ENCODE measurements around the gene OPCML.

OPCML gene

DNA sequence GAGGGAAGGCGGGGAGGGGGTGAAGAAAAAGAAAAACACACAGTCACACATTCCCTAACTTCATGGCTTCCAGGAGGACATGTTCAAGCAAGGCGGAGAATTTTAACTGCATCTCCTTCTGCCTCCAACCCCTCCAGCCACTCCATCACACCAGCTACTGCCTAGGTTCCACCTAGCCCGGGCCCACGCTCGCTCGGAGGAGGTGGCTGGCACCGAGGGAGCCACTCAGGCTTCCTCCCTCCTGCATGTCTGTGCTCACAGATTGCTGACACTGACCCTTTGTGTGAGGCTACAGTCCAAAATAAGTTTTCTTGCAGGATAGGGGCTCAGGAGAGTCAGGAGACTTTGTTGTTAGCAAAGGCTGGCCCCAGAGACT, 9.4 kb upstream of the OPCML start:
- H3K36me3 ChIP-seq (ENCODE audit: control insufficient read depth, insufficient read depth, low read length) = no peaks in the 10 kb centered on the region
- H3K4me3 ChIP-seq (ENCODE audit: insufficient read depth, low read depth, low read length) = no peak overlapping the region
- peaks cover 31% of the 10 kb centered on the region for H3K4me1 ChIP-seq (ENCODE audit: control insufficient read depth, insufficient read depth, low read length)
- H3K27ac ChIP-seq (ENCODE audit: insufficient read depth, low read depth, low read length, poor library complexity, severe bottlenecking) = no peak overlapping the region
- no peaks in the 10 kb centered on the region for H3K9me3 ChIP-seq (ENCODE audit: control insufficient read depth, low read length)
- 22 to 28% methylated on average over 6 to 7 of the region's 7 CpGs for WGBS, 2 experiments
- H3K27me3 ChIP-seq (ENCODE audit: control insufficient read depth, insufficient read depth, low read length, poor library complexity, severe bottlenecking) = peaks cover 3% of the 10 kb centered on the region

DNA sequence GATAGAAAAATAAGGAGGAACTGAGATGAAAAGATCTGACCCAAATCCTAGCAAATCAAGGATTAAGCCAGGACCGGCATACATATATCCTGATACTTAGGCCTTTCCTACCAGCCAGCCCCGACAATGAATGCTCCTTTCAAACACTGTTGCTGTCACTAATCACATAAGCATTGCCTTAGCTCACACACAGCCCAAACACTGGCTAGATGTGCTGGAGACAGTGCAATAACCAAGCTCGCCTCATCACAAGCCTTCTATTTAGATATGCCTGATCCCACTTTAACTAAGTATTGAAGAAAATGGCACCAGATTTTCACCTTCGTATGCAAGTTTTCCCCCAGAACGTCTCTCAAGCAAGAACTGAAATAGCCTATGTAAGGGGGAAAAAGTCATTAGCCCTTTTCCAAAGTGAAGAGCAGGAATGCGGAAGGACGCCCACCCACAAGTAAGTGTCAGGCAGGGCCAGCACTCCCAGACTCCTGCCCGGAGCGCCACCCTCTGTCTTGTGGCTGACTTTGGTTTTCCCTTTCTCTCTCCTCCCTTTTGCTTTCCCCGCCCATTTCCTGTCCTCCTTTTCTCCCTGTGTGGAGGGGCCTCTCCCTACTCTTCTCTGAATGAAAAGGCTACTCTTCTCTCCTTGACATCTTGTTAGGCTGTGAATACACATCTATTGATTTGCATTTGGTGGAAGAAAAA, 8.9 kb upstream of the OPCML start:
- Histone ChIP-seq H3K4me3 (ENCODE audit: insufficient read depth, low read depth, low read length) (no peak overlapping the region), H3K36me3 (ENCODE audit: control insufficient read depth, insufficient read depth, low read length) (no peaks in the 10 kb centered on the region), H3K9me3 (ENCODE audit: control insufficient read depth, low read length) (no peaks in the 10 kb centered on the region), H3K27ac (ENCODE audit: insufficient read depth, low read depth, low read length, poor library complexity, severe bottlenecking) (no peak overlapping the region), H3K4me1 (ENCODE audit: control insufficient read depth, insufficient read depth, low read length) (peaks cover 31% of the 10 kb centered on the region), H3K27me3 (ENCODE audit: control insufficient read depth, insufficient read depth, low read length, poor library complexity, severe bottlenecking) (peaks cover 7% of the 10 kb centered on the region)
- WGBS, 2 experiments = 21 to 22% methylated on average over 10 of the region's 10 CpGs

DNA sequence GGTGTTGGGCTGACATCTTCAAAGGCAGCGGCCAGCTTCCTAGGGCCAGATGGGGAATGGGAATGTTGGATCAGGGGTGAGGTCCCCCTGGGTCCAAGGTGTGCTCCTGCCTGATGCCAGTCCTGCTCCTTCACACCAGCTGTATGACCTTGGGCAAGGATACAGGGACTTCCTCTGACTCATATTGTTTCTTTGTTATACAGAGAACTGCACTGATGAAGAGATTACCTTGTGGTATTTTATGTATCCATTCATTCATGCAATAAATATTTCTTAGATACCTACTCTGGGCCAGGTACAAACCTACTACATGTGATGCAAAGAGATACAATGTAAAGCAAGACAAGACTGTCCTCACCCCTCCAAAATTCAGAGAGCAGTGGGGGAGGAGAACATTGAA, 3.9 kb upstream of the OPCML start:
- Histone ChIP-seq H3K4me1 (ENCODE audit: control insufficient read depth, insufficient read depth, low read length) (peaks cover 26% of the 10 kb centered on the region), H3K27ac (ENCODE audit: insufficient read depth, low read depth, low read length, poor library complexity, severe bottlenecking) (no peak overlapping the region), H3K4me3 (ENCODE audit: insufficient read depth, low read depth, low read length) (no peak overlapping the region), H3K9me3 (ENCODE audit: control insufficient read depth, low read length) (no peaks in the 10 kb centered on the region), H3K36me3 (ENCODE audit: control insufficient read depth, insufficient read depth, low read length) (no peaks in the 10 kb centered on the region), H3K27me3 (ENCODE audit: control insufficient read depth, insufficient read depth, low read length, poor library complexity, severe bottlenecking) (peaks cover 36% of the 10 kb centered on the region)
- WGBS, 2 experiments = 91 to 100% methylated on average over 1 of the region's 1 CpG

DNA sequence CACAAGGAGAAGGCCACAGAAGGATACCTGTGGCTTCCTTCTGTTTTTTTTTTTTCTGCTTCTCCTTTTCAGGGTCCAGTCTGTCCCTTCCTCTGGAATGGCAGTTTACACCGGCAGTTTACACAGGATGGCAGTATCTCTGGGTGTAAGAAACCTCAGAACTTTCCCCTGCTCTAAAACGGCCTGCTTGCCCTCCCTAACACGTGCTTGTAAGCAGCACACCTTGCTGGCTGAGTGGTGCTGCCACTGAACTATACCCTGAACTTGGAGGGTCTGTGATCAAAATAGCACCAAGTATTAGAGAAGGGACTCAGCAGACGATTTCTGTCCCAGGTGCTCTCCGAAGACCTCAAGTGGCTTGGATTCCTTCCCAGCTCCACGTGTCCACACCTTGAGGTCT, 904 bp upstream of the OPCML start:
- Histone ChIP-seq H3K4me1 (ENCODE audit: control insufficient read depth, insufficient read depth, low read length) (peaks cover 25% of the 10 kb centered on the region), H3K36me3 (ENCODE audit: control insufficient read depth, insufficient read depth, low read length) (no peaks in the 10 kb centered on the region), H3K27me3 (ENCODE audit: control insufficient read depth, insufficient read depth, low read length, poor library complexity, severe bottlenecking) (peaks cover 62% of the 10 kb centered on the region), H3K9me3 (ENCODE audit: control insufficient read depth, low read length) (no peaks in the 10 kb centered on the region), H3K4me3 (ENCODE audit: insufficient read depth, low read depth, low read length) (no peak overlapping the region), H3K27ac (ENCODE audit: insufficient read depth, low read depth, low read length, poor library complexity, severe bottlenecking) (no peak overlapping the region)
- WGBS, 2 experiments = 62 to 63% methylated on average over 6 of the region's 6 CpGs

DNA sequence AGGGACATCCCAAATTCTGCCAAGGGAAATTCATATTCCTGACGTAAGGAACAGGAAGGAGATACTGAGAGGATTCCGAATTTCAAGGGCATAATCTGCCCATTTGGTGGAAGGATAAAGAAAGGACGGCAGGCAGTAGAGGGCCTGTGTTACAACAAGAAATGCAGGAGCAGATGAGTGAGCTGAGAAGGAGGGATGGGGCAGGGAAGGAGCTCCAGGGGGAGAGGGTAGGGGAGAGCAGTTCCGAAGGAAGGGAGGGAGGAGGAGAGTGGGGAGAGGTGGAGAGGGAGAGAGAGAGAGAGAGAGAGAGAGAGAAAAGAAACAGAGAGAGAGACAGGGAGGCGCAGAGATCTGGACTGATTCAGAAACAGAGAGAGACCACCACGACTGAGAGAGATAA, 843 bp downstream of the OPCML start:
- WGBS, 2 experiments = 14% methylated on average over 6 of the region's 6 CpGs
- Histone ChIP-seq H3K36me3 (ENCODE audit: control insufficient read depth, insufficient read depth, low read length) (no peaks in the 10 kb centered on the region), H3K27me3 (ENCODE audit: control insufficient read depth, insufficient read depth, low read length, poor library complexity, severe bottlenecking) (peaks cover 57% of the 10 kb centered on the region), H3K27ac (ENCODE audit: insufficient read depth, low read depth, low read length, poor library complexity, severe bottlenecking) (no peak overlapping the region), H3K9me3 (ENCODE audit: control insufficient read depth, low read length) (no peaks in the 10 kb centered on the region), H3K4me1 (ENCODE audit: control insufficient read depth, insufficient read depth, low read length) (peaks cover 25% of the 10 kb centered on the region), H3K4me3 (ENCODE audit: insufficient read depth, low read depth, low read length) (peak overlapping the region; percentile 31)

DNA sequence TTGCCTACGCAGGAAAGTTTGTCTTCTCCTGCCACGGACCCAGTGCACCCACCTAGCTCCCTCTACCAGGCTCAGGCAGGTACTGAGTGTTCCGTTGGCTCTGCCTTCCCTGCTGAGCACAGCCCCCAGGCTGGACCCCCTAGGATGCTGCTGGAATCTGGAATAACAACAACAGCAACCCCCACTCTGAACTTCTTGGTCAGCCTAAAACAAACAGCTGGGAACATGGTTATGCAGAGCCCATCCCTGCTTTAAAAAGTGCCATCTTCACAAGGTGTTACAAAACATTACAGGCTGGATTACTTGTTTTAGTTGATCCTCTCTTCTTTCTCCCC, 1.8 kb downstream of the OPCML start:
- Histone ChIP-seq H3K27ac (ENCODE audit: insufficient read depth, low read depth, low read length, poor library complexity, severe bottlenecking) (no peak overlapping the region), H3K4me3 (ENCODE audit: insufficient read depth, low read depth, low read length) (no peak overlapping the region), H3K9me3 (ENCODE audit: control insufficient read depth, low read length) (no peaks in the 10 kb centered on the region), H3K27me3 (ENCODE audit: control insufficient read depth, insufficient read depth, low read length, poor library complexity, severe bottlenecking) (peaks cover 55% of the 10 kb centered on the region), H3K4me1 (ENCODE audit: control insufficient read depth, insufficient read depth, low read length) (peaks cover 25% of the 10 kb centered on the region), H3K36me3 (ENCODE audit: control insufficient read depth, insufficient read depth, low read length) (no peaks in the 10 kb centered on the region)
- 4% methylated on average over 3 of the region's 3 CpGs for WGBS, 2 experiments

DNA sequence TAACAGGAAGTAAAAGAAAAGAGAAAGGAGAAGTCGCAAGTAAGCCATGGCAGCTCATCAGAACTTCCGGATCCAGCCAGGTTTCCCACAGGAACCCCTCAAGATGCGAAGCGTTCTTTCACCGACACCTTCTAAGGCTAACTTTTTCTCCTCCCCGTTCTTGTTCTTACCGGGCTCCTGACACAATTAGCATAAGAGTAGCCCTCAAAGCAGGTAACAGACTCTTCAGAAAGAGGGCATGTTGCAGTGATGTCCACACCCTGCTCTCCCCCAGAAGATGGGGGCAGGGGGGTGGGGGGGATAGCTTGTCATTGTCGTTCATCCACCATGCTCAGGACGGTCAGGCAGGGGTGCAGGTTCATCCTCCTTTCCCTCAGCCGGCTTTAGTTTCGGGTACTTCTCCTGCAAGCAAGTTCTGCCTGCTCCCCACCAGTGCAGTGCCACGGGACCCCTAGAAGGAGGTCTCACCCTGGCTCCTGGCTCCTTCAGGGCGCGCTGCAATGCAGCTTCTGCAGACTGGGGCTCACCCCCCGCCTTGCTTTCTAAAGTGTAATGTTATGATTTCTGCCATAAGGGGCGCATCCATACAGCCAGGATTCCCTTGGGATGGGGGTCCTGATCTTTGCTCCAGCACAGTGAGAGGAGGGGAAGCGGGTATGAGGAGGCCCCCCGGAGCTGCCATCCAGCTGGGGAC, 2.3 kb downstream of the OPCML start:
- Histone ChIP-seq H3K9me3 (ENCODE audit: control insufficient read depth, low read length) (no peaks in the 10 kb centered on the region), H3K27ac (ENCODE audit: insufficient read depth, low read depth, low read length, poor library complexity, severe bottlenecking) (no peak overlapping the region), H3K4me1 (ENCODE audit: control insufficient read depth, insufficient read depth, low read length) (peaks cover 25% of the 10 kb centered on the region), H3K36me3 (ENCODE audit: control insufficient read depth, insufficient read depth, low read length) (no peaks in the 10 kb centered on the region), H3K4me3 (ENCODE audit: insufficient read depth, low read depth, low read length) (no peak overlapping the region), H3K27me3 (ENCODE audit: control insufficient read depth, insufficient read depth, low read length, poor library complexity, severe bottlenecking) (peaks cover 55% of the 10 kb centered on the region)
- 19 to 22% methylated on average over 18 of the region's 18 CpGs for WGBS, 2 experiments

DNA sequence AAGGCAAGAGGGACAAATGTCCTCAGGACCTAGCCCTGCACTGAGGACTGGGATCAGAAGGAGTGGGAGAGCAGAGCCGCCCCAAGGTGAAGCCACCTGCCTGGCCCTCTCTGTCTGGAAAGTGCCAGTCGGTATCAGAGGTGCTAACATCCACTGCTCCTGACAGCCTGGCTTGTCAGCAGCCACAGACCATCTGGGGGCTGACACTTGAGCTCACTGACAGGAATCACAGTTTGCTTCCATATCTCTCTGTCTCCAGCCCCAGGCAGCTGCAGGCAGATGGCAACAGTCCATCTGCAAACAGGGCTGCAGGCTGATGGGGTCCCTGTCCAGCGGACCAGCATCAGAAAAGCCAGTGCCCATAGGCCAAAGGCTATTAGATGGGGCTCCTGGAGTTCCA, 5.5 kb downstream of the OPCML start:
- Histone ChIP-seq H3K9me3 (ENCODE audit: control insufficient read depth, low read length) (no peaks in the 10 kb centered on the region), H3K4me3 (ENCODE audit: insufficient read depth, low read depth, low read length) (no peak overlapping the region), H3K27ac (ENCODE audit: insufficient read depth, low read depth, low read length, poor library complexity, severe bottlenecking) (no peak overlapping the region), H3K36me3 (ENCODE audit: control insufficient read depth, insufficient read depth, low read length) (no peaks in the 10 kb centered on the region), H3K4me1 (ENCODE audit: control insufficient read depth, insufficient read depth, low read length) (peaks cover 18% of the 10 kb centered on the region), H3K27me3 (ENCODE audit: control insufficient read depth, insufficient read depth, low read length, poor library complexity, severe bottlenecking) (peaks cover 32% of the 10 kb centered on the region)
- WGBS, 2 experiments = 83 to 86% methylated on average over 3 of the region's 3 CpGs

DNA sequence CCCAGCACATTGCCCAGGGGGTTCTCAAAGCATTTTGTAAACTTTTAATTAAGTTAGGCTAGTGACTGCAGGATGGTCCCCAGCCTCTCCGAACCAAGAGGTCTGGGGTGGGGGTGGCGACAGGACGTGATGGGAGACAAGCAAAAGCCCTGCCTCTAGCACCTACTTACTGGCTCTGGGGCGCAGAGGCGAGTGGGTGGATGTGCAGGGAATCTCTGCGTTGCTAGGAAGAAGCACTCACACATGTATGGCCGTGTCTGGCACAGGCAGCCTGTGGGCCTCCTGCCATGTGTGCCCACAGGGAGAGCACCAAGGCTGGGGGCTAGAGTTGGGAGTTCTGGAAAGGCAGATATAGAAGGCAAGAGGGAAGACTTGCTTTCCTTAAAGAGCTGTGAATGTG, 6.3 kb downstream of the OPCML start:
- 85 to 87% methylated on average over 7 of the region's 7 CpGs for WGBS, 2 experiments

DNA sequence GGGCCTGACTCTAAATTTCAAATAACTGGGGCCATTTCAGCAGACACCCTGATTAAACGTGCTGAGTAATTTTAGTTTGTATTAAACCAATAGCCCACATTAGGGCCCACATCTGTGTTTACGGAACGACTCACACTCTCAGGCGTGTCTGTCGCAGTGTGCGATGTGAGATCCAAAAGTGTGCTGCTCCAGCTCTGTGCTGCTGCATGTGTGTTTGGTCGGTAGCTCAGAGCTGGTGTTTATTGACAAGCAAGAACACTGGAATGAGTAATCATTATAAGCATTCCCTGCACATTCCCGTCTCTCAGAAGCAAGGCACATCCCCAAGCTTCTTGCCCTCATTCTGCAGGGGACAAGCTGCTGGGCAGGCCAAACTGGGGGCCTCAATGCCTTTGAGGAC, 7.8 kb downstream of the OPCML start:
- 92 to 93% methylated on average over 8 of the region's 8 CpGs for WGBS, 2 experiments

More for the DNA sequence above, 6.3 kb downstream of the OPCML start:
- H3K27ac ChIP-seq (ENCODE audit: insufficient read depth, low read depth, low read length, poor library complexity, severe bottlenecking) = no peak overlapping the region
- peaks cover 24% of the 10 kb centered on the region for H3K27me3 ChIP-seq (ENCODE audit: control insufficient read depth, insufficient read depth, low read length, poor library complexity, severe bottlenecking)
- no peak overlapping the region for H3K4me3 ChIP-seq (ENCODE audit: insufficient read depth, low read depth, low read length)
- peaks cover 14% of the 10 kb centered on the region for H3K4me1 ChIP-seq (ENCODE audit: control insufficient read depth, insufficient read depth, low read length)
- no peaks in the 10 kb centered on the region for H3K36me3 ChIP-seq (ENCODE audit: control insufficient read depth, insufficient read depth, low read length)
- no peaks in the 10 kb centered on the region for H3K9me3 ChIP-seq (ENCODE audit: control insufficient read depth, low read length)

More for the DNA sequence above, 7.8 kb downstream of the OPCML start:
- Histone ChIP-seq H3K27me3 (ENCODE audit: control insufficient read depth, insufficient read depth, low read length, poor library complexity, severe bottlenecking) (peaks cover 9% of the 10 kb centered on the region), H3K36me3 (ENCODE audit: control insufficient read depth, insufficient read depth, low read length) (no peaks in the 10 kb centered on the region), H3K4me3 (ENCODE audit: insufficient read depth, low read depth, low read length) (no peak overlapping the region), H3K4me1 (ENCODE audit: control insufficient read depth, insufficient read depth, low read length) (no peaks in the 10 kb centered on the region), H3K27ac (ENCODE audit: insufficient read depth, low read depth, low read length, poor library complexity, severe bottlenecking) (no peak overlapping the region), H3K9me3 (ENCODE audit: control insufficient read depth, low read length) (no peaks in the 10 kb centered on the region)
